GM12878 (cell line): ENCODE data around the gene NGDN. TPM values are rescaled to one million over a fixed set of nuclear protein-coding genes. Genes with fewer than 3 reads are reported as not detected.

Experiments
- ATAC-seq: fragments of 200-7000 bp; cut with Tn5 transposase; 3 replicates; pipeline ENCODE4 v1.9.1; 2020; ENCODE audit warnings: mild to moderate bottlenecking, moderate library complexity
- BruUV-seq: library from RNA; stranded (reverse); fragments of 400-500 nt; replicated peaks from 2 replicates; lab custom pipeline; 2021; lab: Mats Ljungman, UMichigan
- CTCF ChIA-PET: fragments of 300-600 bp; sonication (Branson Sonifier 250); formaldehyde crosslinking; extraction: SDS; loops from one replicate; lab custom pipeline; 2021; ENCODE audit warnings: inconsistent platforms; lab: Yijun Ruan, JAX
- POLR2A ChIA-PET: fragments of 350-600 bp; formaldehyde crosslinking; extraction: SDS; loops from one replicate; lab custom pipeline; 2021; ENCODE audit warnings: inconsistent platforms; lab: Charles Lee
- RAD21 ChIA-PET: fragments of 300-600 bp; sonication (Branson Sonifier 250); formaldehyde crosslinking; loops from one replicate; lab custom pipeline; 2023; ENCODE audit warnings: antibody characterized with exemption; ENCODE audit not compliant: unreplicated experiment; lab: Charles Lee
- SMC1A ChIA-PET: fragments of 300-600 bp; sonication (Branson Sonifier 250); formaldehyde crosslinking; loops from one replicate; lab custom pipeline; 2023; ENCODE audit not compliant: unreplicated experiment, uncharacterized antibody; lab: Charles Lee
- DNase-seq: peaks from one replicate; pipeline ENCODE4 v3.0.0-alpha.2; 2011; ENCODE audit warnings: low read depth, low spot score
- FAIRE-seq: peaks from 3 replicates; lab custom pipeline; 2011; peaks lifted over from hg19 to GRCh38; lab: Jason Lieb, UNC
- H2AFZ ChIP-seq: 2 replicates; pipeline ENCODE4 v1.6.0; 2011; ENCODE audit warnings: low read depth, low read length, control low read depth; ENCODE audit not compliant: control insufficient read depth
- H3K27ac ChIP-seq: 2 replicates; pipeline ENCODE4 v1.5.1; 2011; ENCODE audit warnings: control low read depth; ENCODE audit not compliant: control insufficient read depth, insufficient read depth
- H3K27me3 ChIP-seq, 2 experiments: replicated peaks in 1 of 2; 2 replicates each; pipeline versions ENCODE4 v1.6.0 to v1.6.1; 2011; ENCODE audit warnings: low read length in 1 of 2; ENCODE audit not compliant: control insufficient read depth in 2 of 2, insufficient read depth in 2 of 2
- H3K36me3 ChIP-seq, 2 experiments: 2 replicates each; pipeline ENCODE4 v1.5.1; 2011; ENCODE audit warnings: low read length in 1 of 2; ENCODE audit not compliant: control insufficient read depth in 2 of 2, insufficient read depth in 2 of 2
- H3K4me1 ChIP-seq: 2 replicates; pipeline ENCODE4 v1.6.1; 2011; ENCODE audit warnings: mild to moderate bottlenecking, low read length, moderate library complexity, mixed read lengths; ENCODE audit not compliant: control insufficient read depth, insufficient read depth
- H3K4me2 ChIP-seq: 2 replicates; pipeline ENCODE4 v1.6.0; 2011; ENCODE audit warnings: control low read depth; ENCODE audit not compliant: control insufficient read depth, insufficient read depth
- H3K4me3 ChIP-seq: fragments of 200-600 bp; sonication (generic); 2 replicates; pipeline ENCODE4 v1.5.1; 2016
- H3K79me2 ChIP-seq: 2 replicates; pipeline ENCODE4 v1.6.0; 2011; ENCODE audit warnings: low read length; ENCODE audit not compliant: control insufficient read depth, insufficient read depth
- H3K9ac ChIP-seq: 2 replicates; pipeline ENCODE4 v1.8.0; 2011; ENCODE audit warnings: low read length, control low read depth, mixed read lengths; ENCODE audit not compliant: control insufficient read depth, insufficient read depth
- H3K9me3 ChIP-seq: replicated peaks from 3 replicates; pipeline ENCODE4 v1.5.1; 2011; ENCODE audit warnings: mild to moderate bottlenecking, low read length; ENCODE audit not compliant: control insufficient read depth, insufficient read depth
- H4K20me1 ChIP-seq: 2 replicates; pipeline ENCODE4 v1.6.0; 2011; ENCODE audit not compliant: control insufficient read depth, insufficient read depth
- CTCF ChIP-seq, 3 experiments: IDR thresholded peaks in 2 of 3; conservative IDR thresholded peaks in 1 of 3; 2 replicates each; pipeline ENCODE4 v1.5.1; 2011; ENCODE audit warnings: low read depth in 3 of 3, low read length in 3 of 3, mild to moderate bottlenecking in 3 of 3, control low read depth in 2 of 3, moderate library complexity in 2 of 3, inconsistent platforms in 1 of 3, mixed read lengths in 1 of 3; ENCODE audit not compliant: control insufficient read depth in 2 of 3, insufficient read depth in 1 of 3; ENCODE audit errors: extremely low read depth in 1 of 3
- KDM1A ChIP-seq: fragments of 200-600 bp; sonication (generic); IDR thresholded peaks from 2 replicates; pipeline ENCODE4 v1.6.1; 2016; ENCODE audit warnings: borderline replicate concordance
- RAD21 ChIP-seq: IDR thresholded peaks from 2 replicates; pipeline ENCODE4 v1.6.1; 2011; ENCODE audit warnings: mild to moderate bottlenecking, low read depth, low read length, moderate library complexity; ENCODE audit not compliant: insufficient read depth
- RFX5 ChIP-seq: IDR thresholded peaks from 2 replicates; pipeline ENCODE4 v1.6.1; 2011; ENCODE audit warnings: low read depth, low read length, improper control_type of control experiment
- SMC3 ChIP-seq: IDR thresholded peaks from 2 replicates; pipeline ENCODE4 v1.6.1; 2011; ENCODE audit warnings: low read length, improper control_type of control experiment, borderline replicate concordance
- TCF12 ChIP-seq: IDR thresholded peaks from 2 replicates; pipeline ENCODE4 v1.6.1; 2011; ENCODE audit warnings: low read depth, mild to moderate bottlenecking, low read length
- WGBS: methylation state at CpG from one replicate; pipeline ENCODE4 v1.1.6; 2016; ENCODE audit warnings: low lambda C conversion rate; ENCODE audit not compliant: insufficient replicate concordance, insufficient coverage; ENCODE audit errors: missing lambda C conversion rate; 5-methylcytosine and 5-hydroxymethylcytosine counted together
- in situ Hi-C: fragments of 300-500 bp; cut with MboI; formaldehyde crosslinking; loops from 9 replicates; pipeline ENCODE4 v1.14.3; 2018; ENCODE audit warnings: mixed read lengths
- intact Hi-C: fragments of 100-400 bp; cut with micrococcal nuclease; formaldehyde crosslinking; loops from one replicate; pipeline ENCODE4 v1.14.2; 2022; ENCODE audit not compliant: unreplicated experiment
- polyA plus RNA-seq, 11 experiments: library from polyadenylated mRNA; depleted of rRNA in 4 of 11; unstranded in 6 of 11; stranded (reverse) in 5 of 11; fragments of >200 nt; fragmentation: Nextera tagmentation in 4 of 11; fragmentation: Illumina TruSeq in 1 of 11; extraction: Ambion mirVana in 4 of 11; extraction: Trizol in 1 of 11; gene quantifications; 1 replicate in 1 of 11; 2 replicates in 10 of 11; pipeline versions ENCODE4 v1.2.1 to v1.2.3, GENCODE V29; 2011 to 2016; ENCODE audit warnings: inconsistent platforms in 2 of 11, missing spikeins in 2 of 11, low read depth in 1 of 11
- total RNA-seq, 4 experiments: library from RNA; depleted of rRNA in 3 of 4; stranded (reverse); fragments of >200 nt in 3 of 4; fragmentation: Illumina TruSeq in 1 of 4; extraction: Trizol in 1 of 4; gene quantifications; 2 replicates each; pipeline versions ENCODE4 v1.2.1 to v1.2.3, GENCODE V29; 2013 to 2021
- TF ChIP-seq, protein P1 (sequence below): fragments of 450-650 bp; conservative IDR thresholded peaks from 2 replicates; pipeline ENCODE4 v1.6.1; 2017; ENCODE audit warnings: mild to moderate bottlenecking, moderate library complexity
- TF ChIP-seq, protein P2 (sequence below): fragments of 450-650 bp; IDR thresholded peaks from 2 replicates; pipeline ENCODE4 v1.6.1; 2017; ENCODE audit warnings: mild to moderate bottlenecking

The NGDN gene
- total and polyA plus RNA-seq, 10 of the 15 experiments (the other 5 are each of a cell fraction or from before 2014, with no cell fraction given): 40.4 to 163 (median 71.4) TPM

DNA sequence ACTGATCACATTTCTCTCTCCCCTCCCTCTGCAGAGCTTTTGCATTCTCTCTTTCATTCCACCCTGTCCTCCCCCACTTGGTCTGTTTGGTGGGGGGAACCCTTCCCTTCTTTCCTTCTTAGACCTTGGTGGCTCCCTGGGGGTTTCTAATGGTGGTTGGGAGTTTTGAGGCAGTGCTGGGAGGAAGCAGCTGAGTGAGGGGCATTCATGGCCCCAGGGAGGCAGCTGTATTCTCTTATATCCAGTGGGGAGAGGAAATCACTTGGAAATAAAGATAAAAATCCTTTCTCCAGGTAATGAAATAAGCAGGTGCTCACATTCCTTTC lies 13.3 kb downstream of the NGDN start (continued):
- TF ChIP-seq, protein P1, sequence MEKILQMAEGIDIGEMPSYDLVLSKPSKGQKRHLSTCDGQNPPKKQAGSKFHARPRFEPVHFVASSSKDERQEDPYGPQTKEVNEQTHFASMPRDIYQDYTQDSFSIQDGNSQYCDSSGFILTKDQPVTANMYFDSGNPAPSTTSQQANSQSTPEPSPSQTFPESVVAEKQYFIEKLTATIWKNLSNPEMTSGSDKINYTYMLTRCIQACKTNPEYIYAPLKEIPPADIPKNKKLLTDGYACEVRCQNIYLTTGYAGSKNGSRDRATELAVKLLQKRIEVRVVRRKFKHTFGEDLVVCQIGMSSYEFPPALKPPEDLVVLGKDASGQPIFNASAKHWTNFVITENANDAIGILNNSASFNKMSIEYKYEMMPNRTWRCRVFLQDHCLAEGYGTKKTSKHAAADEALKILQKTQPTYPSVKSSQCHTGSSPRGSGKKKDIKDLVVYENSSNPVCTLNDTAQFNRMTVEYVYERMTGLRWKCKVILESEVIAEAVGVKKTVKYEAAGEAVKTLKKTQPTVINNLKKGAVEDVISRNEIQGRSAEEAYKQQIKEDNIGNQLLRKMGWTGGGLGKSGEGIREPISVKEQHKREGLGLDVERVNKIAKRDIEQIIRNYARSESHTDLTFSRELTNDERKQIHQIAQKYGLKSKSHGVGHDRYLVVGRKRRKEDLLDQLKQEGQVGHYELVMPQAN: no peak
- TF ChIP-seq TCF12 (no peak), KDM1A (no peak), RFX5 (no peak)

GRCh38 chr14:23483236-23483854 lies 13.8 kb downstream of the NGDN start:
- ChIA-PET RAD21 (no interaction called here), POLR2A (no interaction called here), SMC1A (interaction anchor here (0.7 to 8.9 kb wide), 4 partner anchors 55 to 78 kb away, joined by 3 to 124 read pairs (median 7); no protein-coding TSS in a partner anchor)
- Histone ChIP-seq H2AFZ (no peak overlapping the region), H4K20me1 (no peaks in the 10 kb centered on the region), H3K79me2 (no peaks in the 10 kb centered on the region), H3K27ac (no peak overlapping the region), H3K4me1 (no peaks in the 10 kb centered on the region), H3K27me3 (no peaks in the 10 kb centered on the region), H3K9ac (no peak overlapping the region)
- ATAC-seq (peak; percentile 88), DNase-seq (no peak), FAIRE-seq (no peak)
- intact Hi-C loops: no loop called here
- BruUV-seq: no TSS peak
- 51% methylated on average over 7 of the region's 9 CpGs for WGBS
- TF ChIP-seq, protein P1: no peak
- TF ChIP-seq CTCF (IDR thresholded peaks at IDR 0.05 in 2 of 3, conservative IDR thresholded peaks at IDR 0.05 in 1 of 3; ENCODE audit: control insufficient read depth in 2 of 3, extremely low read depth in 1 of 3, insufficient read depth in 1 of 3, low read depth in 3 of 3, low read length in 3 of 3) (peak; percentile 29 to 54 (median 35); a peak in 4 of 6 replicates), SMC3 (0 out of 2 replicates have a peak, but pooled peaks have one; percentile 14), RAD21 (peak; percentile 51)
- TF ChIP-seq, protein P2, sequence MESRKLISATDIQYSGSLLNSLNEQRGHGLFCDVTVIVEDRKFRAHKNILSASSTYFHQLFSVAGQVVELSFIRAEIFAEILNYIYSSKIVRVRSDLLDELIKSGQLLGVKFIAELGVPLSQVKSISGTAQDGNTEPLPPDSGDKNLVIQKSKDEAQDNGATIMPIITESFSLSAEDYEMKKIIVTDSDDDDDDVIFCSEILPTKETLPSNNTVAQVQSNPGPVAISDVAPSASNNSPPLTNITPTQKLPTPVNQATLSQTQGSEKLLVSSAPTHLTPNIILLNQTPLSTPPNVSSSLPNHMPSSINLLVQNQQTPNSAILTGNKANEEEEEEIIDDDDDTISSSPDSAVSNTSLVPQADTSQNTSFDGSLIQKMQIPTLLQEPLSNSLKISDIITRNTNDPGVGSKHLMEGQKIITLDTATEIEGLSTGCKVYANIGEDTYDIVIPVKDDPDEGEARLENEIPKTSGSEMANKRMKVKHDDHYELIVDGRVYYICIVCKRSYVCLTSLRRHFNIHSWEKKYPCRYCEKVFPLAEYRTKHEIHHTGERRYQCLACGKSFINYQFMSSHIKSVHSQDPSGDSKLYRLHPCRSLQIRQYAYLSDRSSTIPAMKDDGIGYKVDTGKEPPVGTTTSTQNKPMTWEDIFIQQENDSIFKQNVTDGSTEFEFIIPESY: no peak
- TF ChIP-seq, all 136 proteins: peak for 3
- Histone ChIP-seq H3K36me3 (peaks cover 0 to 8% of the 10 kb centered on the region in 2 experiments; a peak in 3 of 4 replicates), H3K4me3 (no peak overlapping the region), H3K4me2 (no peak overlapping the region), H3K9me3 (no peaks in the 10 kb centered on the region)
- in situ Hi-C loops: no loop called here
- CTCF ChIA-PET: interaction anchor here (1.8 to 14.1 kb wide), 2 partner anchors 66 to 76 kb away, joined by 6 to 436 read pairs; partner anchors contain the start of gene THTPA
